Transverse colon (tissue), 4 donors: ENCODE results near the gene ZFAND2B. TPM values are rescaled to one million over a fixed set of nuclear protein-coding genes. Genes with fewer than 3 reads are reported as not detected.
A peak's percentile ranks its signal among the peaks of the same experiment; 100 is the strongest.

Source experiments
- DNase-seq: peaks from one replicate; pipeline ENCODE4 v3.0.0-alpha.2; 2019
- H3K27ac ChIP-seq, 4 donors: fragments of 200-600 bp; sonication (generic); 2 replicates each; pipeline ENCODE4 v1.5.1; 2016 to 2018; ENCODE audit warnings: inconsistent platforms in 4 of 4
- H3K27me3 ChIP-seq: fragments of 200-600 bp; sonication (generic); 2 replicates; pipeline ENCODE4 v1.5.1; 2017; ENCODE audit warnings: inconsistent platforms
- H3K36me3 ChIP-seq, 4 donors: fragments of 200-600 bp; sonication (generic); 2 replicates each; pipeline ENCODE4 v1.5.1; 2017 to 2019; ENCODE audit warnings: inconsistent platforms in 4 of 4
- H3K4me1 ChIP-seq, 4 donors: fragments of 200-600 bp; sonication (generic); 2 replicates each; pipeline ENCODE4 v1.5.1; 2017 to 2020; ENCODE audit warnings: inconsistent platforms in 4 of 4
- H3K4me3 ChIP-seq, 4 donors: fragments of 200-600 bp; sonication (generic); 1 replicate in 1 of 4; 2 replicates in 3 of 4; pipeline versions ENCODE4 v1.5.1 to v1.6.1; 2017 to 2019; ENCODE audit warnings: inconsistent platforms in 4 of 4
- H3K9me3 ChIP-seq, 2 donors: fragments of 200-600 bp; sonication (generic); 2 replicates each; pipeline ENCODE4 v1.5.1; 2017 to 2019; ENCODE audit warnings: inconsistent platforms in 2 of 2
- EP300 ChIP-seq: sonication (generic); formaldehyde crosslinking; IDR thresholded peaks from one replicate; pipeline ENCODE4 v1.6.1; 2017; ENCODE audit warnings: antibody characterized with exemption, low read depth
- POLR2A ChIP-seq: fragments of 450-650 bp; IDR thresholded peaks from one replicate; pipeline ENCODE4 v1.6.1; 2016; ENCODE audit warnings: antibody characterized with exemption, mild to moderate bottlenecking, moderate library complexity
- POLR2AphosphoS5 ChIP-seq, 3 donors: sonication (generic); formaldehyde crosslinking; IDR thresholded peaks; one replicate each; pipeline ENCODE4 v1.6.1; 2016; ENCODE audit warnings: antibody characterized with exemption in 3 of 3
- WGBS, 2 donors: methylation state at CpG; one replicate each; pipeline ENCODE4 v1.1.5; 2018; ENCODE audit warnings: low coverage in 1 of 2; 5-methylcytosine and 5-hydroxymethylcytosine counted together
- in situ Hi-C, 4 donors: fragments of 200-750 bp; cut with MboI; loops; one replicate each; pipeline versions ENCODE4 v1.15.0 to v1.15.1; 2017; ENCODE audit warnings: low sequenced_read_pairs in 3 of 4, low pct_ligation_motif_present in 1 of 4, low pct_unique_long_range_greater_than_20kb in 1 of 4
- intact Hi-C: fragments of 100-400 bp; cut with DNase I; formaldehyde crosslinking; loops from one replicate; pipeline ENCODE4 v1.15.1; 2023; ENCODE audit warnings: low total_unique reads
- total RNA-seq, 4 donors: library from RNA; depleted of rRNA; stranded (reverse); fragments of >200 nt; gene quantifications; one replicate each; pipeline ENCODE4 v1.1.0, GENCODE V29; 2016
- TF ChIP-seq, protein P1 (sequence below), 5 experiments: fragments of 200-600 bp in 3 of 5; fragments of 450-650 bp in 2 of 5; sonication (generic) in 3 of 5; IDR thresholded peaks; 1 replicate in 2 of 5; 2 replicates in 3 of 5; pipeline ENCODE4 v1.5.1; 2016 to 2017; ENCODE audit warnings: antibody characterized with exemption in 5 of 5, inconsistent platforms in 3 of 5, mild to moderate bottlenecking in 2 of 5, moderate library complexity in 1 of 5

The ZFAND2B gene
- total RNA-seq, 4 donors from 2014 or later = 90.2 to 156 (median 119) TPM

DNA sequence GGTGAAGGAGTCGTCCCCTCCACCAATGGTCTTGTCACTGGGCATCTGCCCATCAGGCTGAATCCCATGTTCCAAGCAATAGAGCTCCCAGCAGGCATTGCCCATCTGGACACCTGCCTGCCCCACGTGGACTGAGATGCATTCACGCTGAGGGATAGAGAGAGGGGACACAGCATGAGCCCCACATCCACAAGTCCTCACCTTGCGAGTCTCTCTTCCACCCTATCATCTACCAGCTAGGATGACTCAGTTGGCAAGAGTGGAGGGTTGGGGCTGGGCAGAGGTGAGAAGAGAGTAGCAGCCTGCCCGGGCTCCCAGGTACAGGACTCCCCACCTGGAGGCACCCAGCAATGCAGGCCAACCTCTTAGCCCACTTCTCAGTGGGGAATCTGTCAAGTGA, 45.5 kb downstream of the ZFAND2B start:
- DNase-seq = peak; percentile 31
- H3K27me3 ChIP-seq = no peaks in the 10 kb centered on the region
- H3K4me3 ChIP-seq = peak overlapping the region in 3 of 4 donors; percentile 49 to 72 (median 57)
- H3K36me3 ChIP-seq = no peaks in the 10 kb centered on the region
- TF ChIP-seq, protein P1, sequence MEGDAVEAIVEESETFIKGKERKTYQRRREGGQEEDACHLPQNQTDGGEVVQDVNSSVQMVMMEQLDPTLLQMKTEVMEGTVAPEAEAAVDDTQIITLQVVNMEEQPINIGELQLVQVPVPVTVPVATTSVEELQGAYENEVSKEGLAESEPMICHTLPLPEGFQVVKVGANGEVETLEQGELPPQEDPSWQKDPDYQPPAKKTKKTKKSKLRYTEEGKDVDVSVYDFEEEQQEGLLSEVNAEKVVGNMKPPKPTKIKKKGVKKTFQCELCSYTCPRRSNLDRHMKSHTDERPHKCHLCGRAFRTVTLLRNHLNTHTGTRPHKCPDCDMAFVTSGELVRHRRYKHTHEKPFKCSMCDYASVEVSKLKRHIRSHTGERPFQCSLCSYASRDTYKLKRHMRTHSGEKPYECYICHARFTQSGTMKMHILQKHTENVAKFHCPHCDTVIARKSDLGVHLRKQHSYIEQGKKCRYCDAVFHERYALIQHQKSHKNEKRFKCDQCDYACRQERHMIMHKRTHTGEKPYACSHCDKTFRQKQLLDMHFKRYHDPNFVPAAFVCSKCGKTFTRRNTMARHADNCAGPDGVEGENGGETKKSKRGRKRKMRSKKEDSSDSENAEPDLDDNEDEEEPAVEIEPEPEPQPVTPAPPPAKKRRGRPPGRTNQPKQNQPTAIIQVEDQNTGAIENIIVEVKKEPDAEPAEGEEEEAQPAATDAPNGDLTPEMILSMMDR (IDR thresholded peaks at IDR 0.05) = no peak
- TF ChIP-seq POLR2A (no peak), POLR2AphosphoS5 (IDR thresholded peaks at IDR 0.05) (no peak), EP300 (no peak)
- peak overlapping the region; percentile 94 to 97 (median 94) for H3K27ac ChIP-seq
- peaks cover 38 to 71% (median 65%) of the 10 kb centered on the region in 4 donors for H3K4me1 ChIP-seq
- 55% methylated on average over 5 of the region's 5 CpGs; no CpG with 5 or more reads in 1 of the 2 donors for WGBS, 2 donors
- H3K9me3 ChIP-seq = no peaks in the 10 kb centered on the region
- intact Hi-C loops = no loop called here
- in situ Hi-C loops = no loop called here

DNA sequence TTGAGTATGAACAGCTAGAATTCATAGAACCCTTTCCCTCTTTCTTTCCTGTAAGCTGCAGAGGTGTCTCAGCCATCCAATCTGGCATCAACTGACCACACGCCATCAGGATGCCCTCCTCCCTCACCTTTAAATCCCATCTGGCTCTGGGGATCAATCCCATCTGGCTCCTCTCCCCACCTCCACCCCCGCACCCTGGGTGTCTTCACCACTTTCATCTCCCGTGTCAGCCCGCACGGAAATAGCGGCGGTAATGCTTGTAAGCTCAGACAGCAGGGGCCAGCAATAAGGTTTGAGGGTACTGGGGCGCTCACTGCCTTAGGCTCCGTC, 46.0 kb downstream of the ZFAND2B start:
- peaks cover 36 to 67% (median 61%) of the 10 kb centered on the region in 4 donors for H3K4me1 ChIP-seq
- no peaks in the 10 kb centered on the region for H3K36me3 ChIP-seq
- 19 to 26% methylated on average over 6 to 9 of the region's 9 CpGs for WGBS, 2 donors
- in situ Hi-C loops = no loop called here
- no peak for DNase-seq
- no peaks in the 10 kb centered on the region for H3K9me3 ChIP-seq
- no peaks in the 10 kb centered on the region for H3K27me3 ChIP-seq
- H3K27ac ChIP-seq = peak overlapping the region; percentile 94 to 97 (median 94)
- intact Hi-C loops = no loop called here
- TF ChIP-seq, protein P1 (IDR thresholded peaks at IDR 0.05) = no peak
- no peak for TF ChIP-seq EP300
- no peak for TF ChIP-seq POLR2A
- TF ChIP-seq POLR2AphosphoS5 (IDR thresholded peaks at IDR 0.05) = no peak
- H3K4me3 ChIP-seq = peak overlapping the region; percentile 49 to 72 (median 60)

DNA sequence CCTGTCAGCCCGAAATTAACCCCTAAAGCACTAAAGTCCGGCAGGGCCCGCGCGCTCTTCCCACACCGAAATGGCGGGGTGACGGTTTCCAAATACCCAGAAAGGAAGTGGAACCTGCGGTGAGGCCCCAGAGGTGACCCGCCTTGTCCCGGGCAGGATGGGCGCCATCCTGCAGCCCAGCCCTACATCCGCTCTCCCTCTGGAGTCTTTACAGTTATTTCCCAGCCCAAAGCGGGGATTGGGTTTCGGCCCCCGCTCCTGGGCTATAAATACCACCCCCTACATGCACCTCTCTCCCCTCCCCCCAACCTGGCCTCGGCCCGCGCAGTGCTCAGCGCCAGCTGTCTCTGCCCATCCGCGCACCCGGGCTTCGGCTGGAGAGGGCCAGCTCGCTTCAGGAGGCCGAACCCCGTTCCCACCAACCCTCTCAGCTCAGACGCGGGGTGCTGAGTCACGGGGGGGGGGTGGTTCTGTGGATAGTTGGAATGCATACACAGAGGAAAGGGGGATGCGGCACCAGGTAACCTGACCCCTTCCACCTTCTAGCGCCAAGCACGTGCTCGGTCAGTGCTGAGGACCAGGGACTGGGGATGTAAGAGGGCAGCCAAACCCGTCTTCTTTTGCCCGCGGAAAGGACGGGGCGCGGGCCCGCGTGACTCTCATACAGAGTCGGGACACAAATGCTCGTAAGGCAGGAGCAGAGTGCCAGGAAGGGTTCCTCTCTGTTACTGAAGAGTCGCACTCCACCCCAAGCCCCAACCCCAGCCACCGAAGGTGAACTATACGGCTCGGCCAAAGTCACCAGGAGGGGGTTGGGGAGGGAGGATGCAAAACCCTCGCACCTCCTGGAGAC, 46.5 kb downstream of the ZFAND2B start, which contains the start of gene TUBA4B:
TSS of gene TUBA4B (plus strand) at position 344 of the 853 bp plus-strand sequence. CDS start at position 509, 165 bp downstream.
- H3K4me1 ChIP-seq = peaks cover 36 to 61% (median 56%) of the 10 kb centered on the region in 4 donors
- H3K36me3 ChIP-seq = no peaks in the 10 kb centered on the region
- peak; percentile 65 for DNase-seq
- H3K27ac ChIP-seq = peak within 1 kb of the TSS; percentile 94 to 97 (median 94)
- H3K9me3 ChIP-seq = no peaks in the 10 kb centered on the region
- no peaks in the 10 kb centered on the region for H3K27me3 ChIP-seq
- H3K4me3 ChIP-seq = peak within 1 kb of the TSS; percentile 49 to 72 (median 60)
- intact Hi-C loops = no loop called here
- in situ Hi-C loops = no loop called here
- TF ChIP-seq POLR2A (no peak), EP300 (no peak), POLR2AphosphoS5 (IDR thresholded peaks at IDR 0.05) (no peak)
- TF ChIP-seq, protein P1 (IDR thresholded peaks at IDR 0.05) = no peak
- 8% methylated on average over 42 of the region's 49 CpGs; no CpG with 5 or more reads in 1 of the 2 donors for WGBS, 2 donors

DNA sequence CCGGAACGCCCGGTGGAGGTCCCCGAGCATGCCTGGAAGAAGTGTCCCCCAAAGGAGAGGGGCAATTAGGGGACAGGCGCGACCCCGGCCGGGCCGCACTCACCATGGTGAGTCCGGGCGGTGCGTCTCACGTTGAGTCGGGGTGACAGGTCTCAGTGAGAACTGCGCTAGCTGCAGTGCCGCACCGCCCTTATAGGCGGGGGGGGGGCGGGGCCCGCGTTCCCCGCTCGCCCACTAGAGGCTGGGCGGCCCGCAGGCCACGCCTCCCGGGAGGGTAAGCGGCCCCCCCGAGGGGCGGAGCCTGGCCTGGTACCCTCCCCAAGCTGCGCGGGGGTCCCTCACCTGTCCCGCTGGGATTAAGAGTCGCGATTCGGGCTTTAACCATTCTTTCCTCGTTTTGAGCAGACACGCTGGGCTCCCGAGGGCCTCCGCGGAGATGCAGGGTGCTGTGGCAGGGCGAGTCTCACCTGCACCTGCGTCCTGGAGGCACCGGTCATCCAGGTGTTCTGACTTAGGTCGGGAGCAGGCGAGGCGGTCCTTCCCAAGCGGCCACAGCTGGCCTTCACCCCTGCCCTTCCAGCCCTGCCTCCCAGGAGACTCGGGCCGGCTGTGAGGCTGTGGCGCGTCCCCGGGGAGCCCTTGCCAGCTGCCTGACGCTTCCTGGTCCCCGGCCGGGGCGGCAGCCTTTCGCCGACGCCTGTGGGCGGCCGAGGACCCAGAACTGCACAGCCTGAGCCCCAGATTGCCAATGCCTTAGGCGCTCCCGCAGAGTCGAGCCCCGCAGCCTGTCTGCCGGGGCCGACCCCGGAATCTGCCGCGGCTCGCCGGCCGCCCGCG, 47.4 kb downstream of the ZFAND2B start, which contains the start of gene TUBA4A:
TSS of gene TUBA4A (minus strand) at position 166 of the 837 bp plus-strand sequence. CDS start at position 106, 60 bp downstream.
- H3K4me3 ChIP-seq = peak within 1 kb of the TSS; percentile 49 to 72 (median 60)
- no peaks in the 10 kb centered on the region for H3K36me3 ChIP-seq
- TF ChIP-seq EP300 (no peak), POLR2A (peak; percentile 99), POLR2AphosphoS5 (IDR thresholded peaks at IDR 0.05) (peak; percentile 99)
- TF ChIP-seq, protein P1 (IDR thresholded peaks at IDR 0.05) = peak in 2 of 5 experiments; percentile 23 to 54
- peak; percentile 95 for DNase-seq
- H3K27me3 ChIP-seq = no peaks in the 10 kb centered on the region
- 1 to 40% methylated on average over 1 to 24 of the region's 76 CpGs for WGBS, 2 donors
- peaks cover 27 to 53% (median 47%) of the 10 kb centered on the region in 4 donors for H3K4me1 ChIP-seq
- intact Hi-C loops (no loop called here), in situ Hi-C loops (no loop called here)
- no peaks in the 10 kb centered on the region for H3K9me3 ChIP-seq
- peak within 1 kb of the TSS; percentile 94 to 97 (median 94) for H3K27ac ChIP-seq
